HFFc6 (cell line): ENCODE results near the gene KCNAB3. TPM values are rescaled to one million over a fixed set of nuclear protein-coding genes. Genes with fewer than 3 reads are reported as not detected.
A peak's percentile ranks its signal among the peaks of the same experiment; 100 is the strongest.

ENCODE experiments used
- DNase-seq: peaks from one replicate; pipeline ENCODE4 v3.0.0-alpha.2; 2018
- H3K27ac Mint-ChIP-seq: 2 replicates; pipeline ENCODE4 v1.8.0; 2020; ENCODE audit warnings: mild to moderate bottlenecking, mixed read lengths
- H3K27me3 Mint-ChIP-seq: 2 replicates; pipeline ENCODE4 v1.8.0; 2021; ENCODE audit warnings: mild to moderate bottlenecking, moderate library complexity, mixed read lengths; ENCODE audit not compliant: insufficient read depth
- H3K36me3 Mint-ChIP-seq: 2 replicates; pipeline ENCODE4 v1.8.0; 2021; ENCODE audit warnings: low read depth, mixed read lengths
- H3K4me1 Mint-ChIP-seq: 2 replicates; pipeline ENCODE4 v1.8.0; 2020; ENCODE audit warnings: low read depth, mixed read lengths
- H3K4me3 Mint-ChIP-seq: 2 replicates; pipeline ENCODE4 v1.8.0; 2020; ENCODE audit warnings: mild to moderate bottlenecking, moderate library complexity, mixed read lengths
- H3K9me3 Mint-ChIP-seq: 2 replicates; pipeline ENCODE4 v1.8.0; 2020; ENCODE audit warnings: mild to moderate bottlenecking, mixed read lengths
- total RNA-seq, 6 experiments: library from RNA; stranded (reverse); fragmentation: NEBNext Ultra II Directional; extraction: Animal tissue kit (Norgen Biotek cat#: 25700); gene quantifications; 2 replicates in 1 of 6; 3 replicates in 5 of 6; pipeline ENCODE4 v1.2.3, GENCODE V29; 2021
- TF ChIP-seq, protein P1 (sequence below): fragments of 200-600 bp; sonication (generic); IDR thresholded peaks from 2 replicates; pipeline ENCODE4 v1.5.0; 2021; ENCODE audit warnings: antibody characterized with exemption, mild to moderate bottlenecking

KCNAB3 gene
- total RNA-seq, 6 experiments from 2014 or later: 1.5 to 3.0 (median 2.3) TPM

DNA sequence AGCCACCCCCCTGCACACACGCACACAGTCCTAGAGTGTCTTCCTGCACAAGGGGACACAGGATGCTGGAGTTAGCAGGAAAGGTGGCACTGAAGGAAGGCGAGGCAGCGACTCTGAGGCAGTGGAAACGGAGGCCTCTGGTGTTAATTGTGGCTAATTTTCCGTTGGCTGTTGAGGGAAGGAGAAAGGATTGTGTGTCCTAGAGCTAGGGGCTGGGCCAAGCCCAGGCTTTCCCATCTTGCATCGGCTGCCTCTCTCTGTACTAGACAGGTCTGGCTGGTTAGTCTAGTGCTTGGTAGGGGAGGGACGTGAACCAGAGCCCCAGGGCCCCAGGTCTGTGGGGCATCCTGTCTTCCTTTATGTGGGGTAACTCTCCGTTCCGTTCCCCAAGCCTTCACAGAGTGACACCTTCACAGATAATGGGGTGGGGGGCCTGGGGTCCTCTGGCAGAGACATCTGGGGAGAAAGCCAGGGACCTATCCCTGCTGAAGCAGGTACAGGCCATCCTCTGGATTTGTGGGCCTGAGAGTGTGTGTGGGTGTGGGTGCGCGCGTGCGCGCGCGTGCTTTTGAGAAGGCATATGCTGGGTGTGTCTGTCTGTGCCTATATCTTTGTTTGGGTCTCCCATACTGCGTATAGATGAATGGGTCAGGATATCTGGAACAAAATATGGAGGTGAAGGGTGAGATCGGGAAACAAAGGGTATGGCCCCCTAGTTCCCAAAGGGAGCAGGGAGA, 41.3 kb downstream of the KCNAB3 start, which contains the start of gene CHD3:
CHD3 (plus strand) TSS at position 606 of the 737 bp plus-strand sequence. CDS start 212 bp downstream, outside the sequence.
- peaks cover 4% of the 10 kb centered on the region for H3K27me3 Mint-ChIP-seq
- peaks cover 4% of the 10 kb centered on the region; the same call in 1 of the 2 replicates for H3K36me3 Mint-ChIP-seq
- H3K4me1 Mint-ChIP-seq: peaks cover 5% of the 10 kb centered on the region
- no peak within 1 kb of the TSS for H3K27ac Mint-ChIP-seq
- no peak for DNase-seq
- H3K4me3 Mint-ChIP-seq: no peak within 1 kb of the TSS; the same call in 1 of the 2 replicates
- H3K9me3 Mint-ChIP-seq: no peaks in the 10 kb centered on the region
- TF ChIP-seq, protein P1, sequence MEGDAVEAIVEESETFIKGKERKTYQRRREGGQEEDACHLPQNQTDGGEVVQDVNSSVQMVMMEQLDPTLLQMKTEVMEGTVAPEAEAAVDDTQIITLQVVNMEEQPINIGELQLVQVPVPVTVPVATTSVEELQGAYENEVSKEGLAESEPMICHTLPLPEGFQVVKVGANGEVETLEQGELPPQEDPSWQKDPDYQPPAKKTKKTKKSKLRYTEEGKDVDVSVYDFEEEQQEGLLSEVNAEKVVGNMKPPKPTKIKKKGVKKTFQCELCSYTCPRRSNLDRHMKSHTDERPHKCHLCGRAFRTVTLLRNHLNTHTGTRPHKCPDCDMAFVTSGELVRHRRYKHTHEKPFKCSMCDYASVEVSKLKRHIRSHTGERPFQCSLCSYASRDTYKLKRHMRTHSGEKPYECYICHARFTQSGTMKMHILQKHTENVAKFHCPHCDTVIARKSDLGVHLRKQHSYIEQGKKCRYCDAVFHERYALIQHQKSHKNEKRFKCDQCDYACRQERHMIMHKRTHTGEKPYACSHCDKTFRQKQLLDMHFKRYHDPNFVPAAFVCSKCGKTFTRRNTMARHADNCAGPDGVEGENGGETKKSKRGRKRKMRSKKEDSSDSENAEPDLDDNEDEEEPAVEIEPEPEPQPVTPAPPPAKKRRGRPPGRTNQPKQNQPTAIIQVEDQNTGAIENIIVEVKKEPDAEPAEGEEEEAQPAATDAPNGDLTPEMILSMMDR: no peak

DNA sequence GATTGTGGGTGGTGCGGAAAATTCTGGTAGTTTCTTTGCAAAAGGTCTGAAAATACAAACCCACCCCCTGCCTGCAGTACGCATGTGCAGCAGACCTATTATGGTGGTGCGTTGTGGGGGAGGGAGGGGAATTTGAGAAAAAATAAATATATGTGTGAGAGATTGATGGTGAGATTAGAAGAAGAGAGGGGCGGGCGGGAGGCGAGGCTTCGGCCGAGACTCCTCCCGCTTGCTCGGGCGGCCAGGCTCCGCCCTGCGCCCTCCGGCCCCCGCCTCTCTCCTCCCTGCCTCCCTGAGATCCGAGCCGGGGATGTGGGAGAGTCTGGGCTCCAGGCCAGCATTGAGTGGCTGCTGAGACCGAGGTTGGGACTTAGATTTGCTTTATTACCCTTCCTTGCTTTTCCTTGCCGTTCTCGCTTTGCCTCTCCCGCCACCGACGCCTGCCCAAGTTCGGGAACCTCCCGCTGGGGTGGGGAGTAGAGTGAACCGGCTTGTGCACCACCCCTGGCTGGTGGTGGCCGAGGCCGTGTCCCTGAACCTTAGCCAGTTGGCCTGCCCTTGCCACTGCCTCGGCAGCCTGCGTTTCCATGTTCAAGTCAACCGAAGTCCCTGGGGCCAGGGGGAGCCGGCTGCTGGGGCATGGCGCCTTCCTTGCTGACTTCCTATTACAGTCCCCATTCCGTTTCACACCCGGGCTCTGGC, 42.0 kb downstream of the KCNAB3 start:
- Mint-ChIP-seq H3K27ac (no peak overlapping the region), H3K9me3 (no peaks in the 10 kb centered on the region), H3K36me3 (peaks cover 4% of the 10 kb centered on the region; the same call in 1 of the 2 replicates), H3K4me1 (peaks cover 5% of the 10 kb centered on the region), H3K4me3 (no peak overlapping the region), H3K27me3 (peaks cover 4% of the 10 kb centered on the region)
- peak; percentile 92 for DNase-seq
- TF ChIP-seq, protein P1: no peak

DNA sequence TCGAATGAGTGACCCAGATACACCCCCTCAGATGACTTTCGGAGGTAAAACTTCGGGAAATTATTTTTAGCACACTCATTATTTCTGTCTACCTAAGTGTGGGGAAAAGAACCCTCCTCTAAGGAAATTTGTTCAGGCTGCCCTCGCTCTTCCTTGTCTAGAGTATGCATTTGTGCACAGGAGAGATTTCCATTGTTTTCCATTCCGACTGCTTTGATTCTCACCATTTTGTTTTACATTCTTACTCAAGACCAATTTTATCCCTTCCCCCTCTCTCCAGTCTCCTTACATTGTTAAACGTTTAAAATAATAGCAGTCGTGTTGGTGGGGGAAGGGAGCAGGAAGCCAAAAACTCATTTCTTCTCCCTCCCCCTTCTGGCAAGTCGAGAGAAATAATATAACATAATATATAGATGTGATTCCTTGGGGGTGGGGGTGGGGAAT, 42.6 kb downstream of the KCNAB3 start:
- H3K27me3 Mint-ChIP-seq: peaks cover 4% of the 10 kb centered on the region
- no peak overlapping the region for H3K4me3 Mint-ChIP-seq
- H3K36me3 Mint-ChIP-seq: peaks cover 4% of the 10 kb centered on the region; the same call in 1 of the 2 replicates
- H3K4me1 Mint-ChIP-seq: peaks cover 5% of the 10 kb centered on the region
- H3K9me3 Mint-ChIP-seq: no peaks in the 10 kb centered on the region
- TF ChIP-seq, protein P1: no peak; the same call in 1 of the 2 replicates
- DNase-seq: no peak
- H3K27ac Mint-ChIP-seq: no peak overlapping the region

DNA sequence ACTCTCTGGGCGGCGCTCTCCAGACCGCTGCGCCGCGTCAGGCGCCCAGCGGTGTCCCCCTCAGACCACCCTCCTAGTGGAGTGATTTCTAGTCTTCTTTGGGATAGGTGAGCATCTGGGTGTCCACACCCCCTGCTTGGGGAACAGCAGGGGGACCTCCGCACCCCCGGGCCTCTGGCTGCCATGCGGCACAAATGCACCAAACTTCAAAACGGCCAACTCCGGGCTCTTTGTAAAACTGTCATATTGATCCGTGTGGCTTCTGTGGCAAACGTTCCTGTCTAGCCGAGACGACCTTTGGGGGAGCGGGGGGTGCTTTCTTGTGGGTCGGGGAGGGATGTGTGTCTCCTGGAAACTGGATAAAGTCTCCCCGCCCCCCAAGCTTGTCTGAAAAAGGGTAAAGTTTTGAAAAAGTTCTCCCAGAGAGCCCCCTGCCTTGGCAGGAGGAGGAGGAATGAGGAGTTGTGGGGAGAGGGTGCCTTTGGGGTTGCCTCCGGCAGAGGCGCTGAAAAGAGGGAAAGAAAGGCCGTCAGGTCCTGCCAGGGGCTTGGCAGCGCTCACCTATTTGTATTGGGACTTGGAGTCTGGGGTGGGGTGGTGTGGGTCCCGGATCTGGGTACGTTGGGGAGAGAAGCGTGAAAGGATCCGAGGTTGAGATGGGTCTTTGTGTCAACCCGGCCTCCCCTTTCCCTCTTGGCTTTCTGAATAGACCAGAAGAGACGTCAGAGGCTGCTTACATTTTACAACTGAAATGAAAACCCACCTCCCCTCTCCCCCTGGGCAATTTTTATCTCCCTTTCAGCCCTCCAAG, 43.2 kb downstream of the KCNAB3 start:
- peaks cover 5% of the 10 kb centered on the region for H3K4me1 Mint-ChIP-seq

More for the DNA sequence above, 43.2 kb downstream of the KCNAB3 start:
- H3K9me3 Mint-ChIP-seq: no peaks in the 10 kb centered on the region
- peaks cover 4% of the 10 kb centered on the region; the same call in 1 of the 2 replicates for H3K36me3 Mint-ChIP-seq
- H3K27ac Mint-ChIP-seq: no peak overlapping the region
- H3K27me3 Mint-ChIP-seq: peaks cover 4% of the 10 kb centered on the region
- TF ChIP-seq, protein P1: no peak
- no peak for DNase-seq
- no peak overlapping the region for H3K4me3 Mint-ChIP-seq
